Kidney (tissue), 14 donors: Measurements from ENCODE around the gene RAB11FIP2. TPM values are rescaled to one million over a fixed set of nuclear protein-coding genes. Genes with fewer than 3 reads are reported as not detected.

Experiments used
- DNase-seq, 5 donors: peaks; one replicate each; pipeline ENCODE4 v3.0.0-alpha.2; 2013 to 2020
- FAIRE-seq: peaks from 2 replicates; lab custom pipeline; 2012; peaks lifted over from hg19 to GRCh38; lab: Jason Lieb, UNC
- H3K27ac ChIP-seq, 2 donors: one replicate each; pipeline ENCODE4 v1.7.0; 2013; ENCODE audit warnings: low read depth in 2 of 2, low read length in 2 of 2, inconsistent platforms in 1 of 2
- H3K27me3 ChIP-seq: one replicate; pipeline ENCODE4 v1.7.1; 2013; ENCODE audit warnings: low read length, inconsistent platforms; ENCODE audit not compliant: control insufficient read depth, insufficient read depth
- H3K36me3 ChIP-seq, 3 donors: one replicate each; pipeline versions ENCODE4 v1.7.0 to v1.7.1; 2013; ENCODE audit warnings: low read length in 3 of 3, control low read depth in 1 of 3, inconsistent platforms in 1 of 3; ENCODE audit not compliant: insufficient read depth in 3 of 3, control insufficient read depth in 2 of 3
- H3K4me1 ChIP-seq, 3 donors: one replicate each; pipeline versions ENCODE4 v1.7.0 to v1.7.1; 2013; ENCODE audit warnings: low read length in 3 of 3, inconsistent platforms in 1 of 3, low read depth in 1 of 3; ENCODE audit not compliant: control insufficient read depth in 2 of 3, insufficient read depth in 2 of 3
- H3K4me3 ChIP-seq, 3 donors: one replicate each; pipeline versions ENCODE4 v1.7.0 to v1.8.1; 2013; ENCODE audit warnings: low read length in 3 of 3, control low read depth in 1 of 3, inconsistent platforms in 1 of 3
- H3K9ac ChIP-seq, 3 donors: one replicate each; pipeline versions ENCODE4 v1.7.0 to v1.7.1; 2013; ENCODE audit warnings: low read length in 3 of 3, control low read depth in 1 of 3, inconsistent platforms in 1 of 3
- H3K9me3 ChIP-seq, 3 donors: one replicate each; pipeline versions ENCODE4 v1.7.0 to v1.7.1; 2013; ENCODE audit warnings: low read length in 3 of 3, control low read depth in 1 of 3, inconsistent platforms in 1 of 3; ENCODE audit not compliant: control insufficient read depth in 2 of 3, insufficient read depth in 1 of 3
- intact Hi-C: fragments of 100-400 bp; cut with DNase I; formaldehyde crosslinking; loops from one replicate; pipeline ENCODE4 v1.11.1; 2022
- polyA plus RNA-seq: library from polyadenylated mRNA; stranded (reverse); fragments of 350-450 nt; fragmentation: Illumina TruSeq; extraction: RNeasy Lipid Tissue Mini Kit (QIAGEN cat#74804); gene quantifications from one replicate; pipeline ENCODE4 v1.2.3, GENCODE V29; 2014; ENCODE audit warnings: low read depth, low replicate concordance; ENCODE audit not compliant: insufficient read depth
- total RNA-seq: library from RNA; stranded (reverse); fragmentation: NEBNext Ultra II Directional; extraction: Animal tissue kit (Norgen Biotek cat#: 25700); gene quantifications from one replicate; pipeline ENCODE4 v1.2.1, GENCODE V29; 2021
- TF ChIP-seq, protein P1 (sequence below): IDR thresholded peaks from 3 replicates; pipeline ENCODE4 v1.5.1; 2012; ENCODE audit warnings: mild to moderate bottlenecking, moderate library complexity, borderline replicate concordance; ENCODE audit not compliant: insufficient read depth; ENCODE audit errors: extremely low read depth
- donor health status: control.
- donor health status: control.
- donor health status: control.
- donor health status: control.
- donor health status: control.
- donor health status: DM: yes; HTN: yes; CAD: no.
- donor health status: Normal renal cell carcinoma (clear cell type).

The RAB11FIP2 gene
- total and polyA plus RNA-seq, 2 donors from 2014 or later: 8.2 to 50.4 TPM

GRCh38 chr10:118045837-118046394 lies 825 bp downstream of the RAB11FIP2 start:
- Histone ChIP-seq H3K36me3 (no peaks in the 10 kb centered on the region), H3K4me1 (peaks cover 0 to 13% (median 6%) of the 10 kb centered on the region in 3 donors), H3K27me3 (no peaks in the 10 kb centered on the region), H3K9me3 (no peaks in the 10 kb centered on the region), H3K4me3 (peak overlapping the region; percentile 77 to 92 (median 80)), H3K27ac (peak overlapping the region; percentile 91), H3K9ac (peak overlapping the region; percentile 85 to 87 (median 87))
- TF ChIP-seq, protein P1, sequence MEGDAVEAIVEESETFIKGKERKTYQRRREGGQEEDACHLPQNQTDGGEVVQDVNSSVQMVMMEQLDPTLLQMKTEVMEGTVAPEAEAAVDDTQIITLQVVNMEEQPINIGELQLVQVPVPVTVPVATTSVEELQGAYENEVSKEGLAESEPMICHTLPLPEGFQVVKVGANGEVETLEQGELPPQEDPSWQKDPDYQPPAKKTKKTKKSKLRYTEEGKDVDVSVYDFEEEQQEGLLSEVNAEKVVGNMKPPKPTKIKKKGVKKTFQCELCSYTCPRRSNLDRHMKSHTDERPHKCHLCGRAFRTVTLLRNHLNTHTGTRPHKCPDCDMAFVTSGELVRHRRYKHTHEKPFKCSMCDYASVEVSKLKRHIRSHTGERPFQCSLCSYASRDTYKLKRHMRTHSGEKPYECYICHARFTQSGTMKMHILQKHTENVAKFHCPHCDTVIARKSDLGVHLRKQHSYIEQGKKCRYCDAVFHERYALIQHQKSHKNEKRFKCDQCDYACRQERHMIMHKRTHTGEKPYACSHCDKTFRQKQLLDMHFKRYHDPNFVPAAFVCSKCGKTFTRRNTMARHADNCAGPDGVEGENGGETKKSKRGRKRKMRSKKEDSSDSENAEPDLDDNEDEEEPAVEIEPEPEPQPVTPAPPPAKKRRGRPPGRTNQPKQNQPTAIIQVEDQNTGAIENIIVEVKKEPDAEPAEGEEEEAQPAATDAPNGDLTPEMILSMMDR: no peak
- intact Hi-C loops: loop anchor here (5.0 kb wide), 1 partner anchor 499 kb away; no protein-coding TSS in a partner anchor
- no peak for FAIRE-seq
- peak in 3 of 5 donors; percentile 64 to 85 (median 79) for DNase-seq

- Histone ChIP-seq H3K9ac (peak overlapping the region; percentile 85 to 87 (median 87)), H3K4me1 (peaks cover 0 to 13% (median 6%) of the 10 kb centered on the region in 3 donors), H3K4me3 (peak overlapping the region; percentile 77 to 92 (median 80)), H3K27ac (peak overlapping the region; percentile 91), H3K27me3 (no peaks in the 10 kb centered on the region), H3K36me3 (no peaks in the 10 kb centered on the region), H3K9me3 (no peaks in the 10 kb centered on the region)
- DNase-seq: peak in 1 of 5 donors; percentile 43
- intact Hi-C loops: loop anchor here (5.0 kb wide), 1 partner anchor 498 kb away; no protein-coding TSS in a partner anchor
- TF ChIP-seq, protein P1: no peak
- no peak for FAIRE-seq
Measured at GRCh38 chr10:118045158-118045836, 1.4 kb downstream of the RAB11FIP2 start.

DNA sequence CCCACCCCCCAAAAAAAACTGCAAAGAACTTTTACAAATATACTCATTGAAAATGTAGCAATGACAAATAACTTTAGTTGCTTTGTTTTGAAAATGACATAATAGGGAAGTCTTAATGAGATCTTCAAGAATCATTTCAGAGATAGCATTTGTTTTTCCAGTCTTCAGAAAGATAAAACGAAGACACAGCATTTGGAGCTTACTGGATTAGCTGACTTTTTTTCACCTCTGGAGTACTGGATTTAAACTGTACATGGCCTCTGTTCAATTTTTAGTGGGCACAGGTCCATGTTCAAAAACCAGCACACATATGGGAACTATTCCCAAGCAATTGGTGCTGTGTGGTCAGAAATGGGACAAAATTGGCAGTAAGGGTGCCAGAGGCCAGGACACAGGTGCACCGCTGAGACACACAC lies 3.9 kb downstream of the RAB11FIP2 start:
- FAIRE-seq (no peak), DNase-seq (no peak)
- Histone ChIP-seq H3K9me3 (no peaks in the 10 kb centered on the region), H3K27me3 (no peaks in the 10 kb centered on the region), H3K9ac (peak overlapping the region in 2 of 3 donors; percentile 10 to 57), H3K4me1 (peaks cover 0 to 13% (median 6%) of the 10 kb centered on the region in 3 donors), H3K27ac (peak overlapping the region; percentile 29 to 45), H3K36me3 (no peaks in the 10 kb centered on the region), H3K4me3 (peak overlapping the region in 2 of 3 donors; percentile 35 to 40)
- intact Hi-C loops: no loop called here
- TF ChIP-seq, protein P1: no peak
